ENCODE results near the gene NQO1. TPM values are rescaled to one million over a fixed set of nuclear protein-coding genes. Genes with fewer than 3 reads are reported as not detected.

The NQO1 gene
- total RNA-seq, 4 donors from 2014 or later, result 14.7 to 23.8 (median 19.6) TPM

- H3K36me3 ChIP-seq, result no peaks in the 10 kb centered on the region
- DNase-seq, result no peak
- H3K9me3 ChIP-seq, result no peaks in the 10 kb centered on the region
- peak overlapping the region; percentile 63 to 79 for H3K27ac ChIP-seq
- no peak for TF ChIP-seq CTCF (IDR thresholded peaks at IDR 0.05)
- no peak for TF ChIP-seq POLR2A (IDR thresholded peaks at IDR 0.05)
- H3K4me3 ChIP-seq, result no peak overlapping the region
- H3K4me1 ChIP-seq, result peaks cover 0 to 6% of the 10 kb centered on the region in 2 donors
- intact Hi-C loops (cut with DNase I; ENCODE audit: low total_unique reads), result no loop called here
- no peaks in the 10 kb centered on the region for H3K27me3 ChIP-seq
Observed at GRCh38 chr16:69691980-69692911, 34.1 kb downstream of the NQO1 start.

DNA sequence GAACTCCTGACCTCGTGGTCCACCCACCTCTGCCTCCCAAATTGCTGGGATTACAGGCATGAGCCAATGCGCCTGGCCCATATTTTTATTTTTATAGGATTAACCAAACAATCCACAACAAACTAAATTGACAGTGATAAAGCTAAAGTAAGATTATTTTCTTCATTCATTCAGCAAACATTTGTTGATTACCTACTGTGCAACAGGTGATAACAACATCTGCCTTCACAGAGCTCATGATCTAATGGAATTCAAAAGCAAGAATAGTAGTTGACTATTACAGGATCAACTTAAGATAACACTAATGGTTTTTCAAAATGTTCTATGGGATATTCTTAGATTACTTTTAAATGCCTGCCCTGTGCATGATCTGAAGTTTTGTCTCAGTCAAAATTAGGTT, 37.8 kb downstream of the NQO1 start:
- TF ChIP-seq CTCF (IDR thresholded peaks at IDR 0.05) (no peak), POLR2A (IDR thresholded peaks at IDR 0.05) (no peak)
- no peaks in the 10 kb centered on the region for H3K27me3 ChIP-seq
- intact Hi-C loops (cut with DNase I; ENCODE audit: low total_unique reads), result no loop called here
- no peak overlapping the region for H3K27ac ChIP-seq
- no peak for DNase-seq
- H3K9me3 ChIP-seq, result no peaks in the 10 kb centered on the region
- H3K4me3 ChIP-seq, result no peak overlapping the region
- no peaks in the 10 kb centered on the region for H3K36me3 ChIP-seq
- peaks cover 0 to 6% of the 10 kb centered on the region in 2 donors for H3K4me1 ChIP-seq

DNA sequence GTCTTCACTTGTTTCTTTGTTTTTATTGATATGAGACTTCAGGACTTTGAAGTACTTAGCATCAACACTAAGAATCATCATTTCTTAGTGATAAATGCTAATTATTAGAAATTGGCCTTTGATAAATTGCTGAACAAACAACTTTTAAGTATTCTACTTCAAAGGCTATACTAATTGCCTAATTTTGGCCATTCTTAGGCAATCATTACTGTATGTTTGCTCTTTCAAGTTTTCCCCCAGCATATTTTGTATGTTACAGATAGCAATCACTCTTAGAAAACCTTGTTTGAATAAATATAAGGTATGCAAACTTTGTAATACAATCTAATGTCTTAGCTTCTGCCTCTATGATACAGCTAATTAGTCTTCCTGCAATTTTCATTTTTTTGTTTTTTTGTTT, 46.0 kb downstream of the NQO1 start:
- H3K27ac ChIP-seq, result no peak overlapping the region
- no peaks in the 10 kb centered on the region for H3K9me3 ChIP-seq
- TF ChIP-seq CTCF (IDR thresholded peaks at IDR 0.05) (no peak), POLR2A (IDR thresholded peaks at IDR 0.05) (no peak)
- H3K4me1 ChIP-seq, result no peaks in the 10 kb centered on the region
- no peaks in the 10 kb centered on the region for H3K27me3 ChIP-seq
- H3K4me3 ChIP-seq, result no peak overlapping the region
- intact Hi-C loops (cut with DNase I; ENCODE audit: low total_unique reads), result no loop called here
- no peak for DNase-seq
- H3K36me3 ChIP-seq, result no peaks in the 10 kb centered on the region

DNA sequence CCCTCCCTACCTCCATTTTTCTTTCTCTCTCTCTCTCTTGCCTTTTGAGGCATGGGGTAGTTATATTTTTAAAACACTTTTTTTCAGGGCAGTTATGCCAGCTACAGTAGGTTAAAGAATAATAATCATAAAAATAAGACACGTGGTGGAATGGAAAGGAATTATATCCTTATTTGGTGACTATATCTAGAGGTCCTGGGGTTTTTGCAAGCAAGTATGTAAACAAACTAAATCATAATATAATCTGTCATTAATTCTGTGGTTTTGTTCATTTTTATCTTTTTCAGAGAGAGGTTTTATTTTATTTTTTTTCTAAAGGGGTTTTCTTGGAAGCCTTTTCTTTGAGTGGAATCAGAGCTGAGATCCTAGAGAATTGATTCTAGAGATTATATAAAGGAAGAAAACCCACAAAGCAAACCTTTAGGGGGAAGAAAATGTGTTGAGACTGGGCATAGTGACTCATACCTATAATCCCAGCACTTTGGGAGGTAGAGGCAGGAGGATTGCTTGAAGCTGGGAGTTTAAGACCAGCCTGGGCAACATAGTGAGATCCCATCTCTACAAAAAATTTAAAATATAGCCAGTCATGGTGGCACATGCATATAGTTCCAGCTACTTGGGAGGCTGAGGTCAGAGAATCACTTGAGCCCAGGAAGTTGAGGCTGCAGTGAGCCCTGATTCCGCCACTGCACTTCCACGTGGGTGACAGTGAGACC, 53.2 kb downstream of the NQO1 start:
- no peak for DNase-seq
- intact Hi-C loops (cut with DNase I; ENCODE audit: low total_unique reads), result no loop called here
- TF ChIP-seq CTCF (IDR thresholded peaks at IDR 0.05) (no peak), POLR2A (IDR thresholded peaks at IDR 0.05) (no peak)
- peak overlapping the region in 1 of 2 donors; percentile 35 for H3K27ac ChIP-seq
- no peaks in the 10 kb centered on the region for H3K9me3 ChIP-seq
- H3K4me1 ChIP-seq, result no peaks in the 10 kb centered on the region
- no peaks in the 10 kb centered on the region for H3K36me3 ChIP-seq
- H3K27me3 ChIP-seq, result no peaks in the 10 kb centered on the region
- H3K4me3 ChIP-seq, result no peak overlapping the region

Data from uterus (tissue), 4 donors.